Cortex of kidney (tissue), 1 donor: ENCODE measurements around the gene MOB3A.
"Not testable (repeated sequence)": the region's sequence is repeated elsewhere in the genome, so short reads cannot be mapped to it uniquely, and the experiment has no call there.

ENCODE experiments used
- DNase-seq: peaks from one replicate; lab custom pipeline; 2025; lab: John Stamatoyannopoulos, UW

MOB3A gene

DNA sequence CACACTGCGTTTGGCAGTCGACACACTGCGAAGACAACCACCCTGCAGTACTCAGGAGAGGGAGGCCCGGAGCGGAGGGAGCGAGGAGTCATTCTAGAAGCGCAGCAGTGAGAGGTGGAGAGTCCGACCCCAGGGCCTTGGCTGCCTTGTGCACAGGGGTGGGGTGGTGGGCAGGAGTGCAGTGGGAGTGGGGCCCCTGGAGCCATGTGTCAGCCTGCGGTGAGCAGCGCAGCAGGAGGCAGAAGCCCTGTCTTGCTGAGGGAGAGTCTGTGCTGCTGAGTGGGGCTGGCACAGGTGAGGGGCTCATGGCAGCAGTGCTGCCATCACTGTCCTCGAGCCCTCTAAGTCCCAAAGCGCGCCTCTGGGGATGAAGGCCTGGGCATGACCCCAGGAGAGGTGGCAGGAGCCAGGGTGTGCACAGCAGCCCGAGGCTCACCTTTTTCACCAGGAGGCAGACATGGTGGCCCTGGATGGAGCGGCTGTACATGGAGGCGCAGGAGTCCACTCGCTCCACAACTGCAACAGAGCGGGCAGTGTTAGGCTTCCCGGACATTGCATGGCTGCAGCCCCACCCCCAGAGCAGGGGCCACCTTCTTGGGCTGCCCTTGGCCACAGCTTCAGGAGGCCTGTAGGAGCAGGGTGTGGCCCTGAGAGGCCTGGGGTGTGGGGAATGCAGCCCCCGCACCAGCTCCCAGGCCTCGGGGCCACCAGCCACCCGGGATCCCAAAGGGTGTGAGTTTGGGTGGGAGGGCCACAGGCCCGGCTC lies 12.3 kb upstream of the MOB3A start:
- DNase-seq, result no peak

- DNase-seq, result no peak
Observed at GRCh38 chr19:2103045-2103707, 7.0 kb upstream of the MOB3A start.

- no peak for DNase-seq
Observed at GRCh38 chr19:2101417-2102335, 5.5 kb upstream of the MOB3A start.

- no peak for DNase-seq
Observed at GRCh38 chr19:2100719-2101061, 4.6 kb upstream of the MOB3A start.

DNA sequence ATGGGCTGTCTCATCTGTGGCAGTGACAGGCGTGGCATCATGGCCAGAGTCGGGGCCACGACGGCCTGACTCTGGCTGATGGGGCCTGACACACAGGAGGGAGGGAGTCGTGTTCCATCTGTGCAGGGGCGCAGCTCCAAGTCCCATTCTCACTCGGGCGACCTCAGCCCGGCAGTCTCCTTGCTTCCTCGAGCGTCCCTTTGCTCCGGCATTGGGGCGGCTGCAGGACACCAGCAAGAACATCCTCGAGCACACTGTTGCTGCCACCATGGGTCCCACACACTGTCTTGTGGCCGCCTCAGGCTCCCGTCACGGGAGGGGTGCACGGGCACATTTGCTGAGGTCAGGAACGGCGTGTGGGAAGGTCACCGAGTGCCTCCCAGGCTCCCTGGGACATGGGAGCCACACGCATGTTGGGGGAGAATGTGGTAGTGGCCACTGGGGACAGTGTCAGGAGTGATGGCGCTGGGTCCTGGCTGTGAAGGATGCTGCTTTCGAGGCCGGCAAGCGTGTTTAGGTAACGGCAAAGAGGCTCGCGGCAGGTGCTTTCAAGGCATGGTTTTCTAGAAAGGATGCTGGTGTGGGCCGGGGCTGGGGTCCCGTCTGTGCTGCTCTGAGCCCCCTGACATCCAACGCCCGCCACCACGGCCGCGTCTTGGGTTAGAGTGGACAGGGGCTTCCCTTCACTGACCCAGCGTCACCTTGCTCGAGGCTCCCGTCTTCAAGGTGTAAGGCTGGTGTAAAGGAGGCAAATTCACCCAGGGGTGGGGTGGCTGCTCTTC lies 4.0 kb upstream of the MOB3A start:
- DNase-seq, result no peak

- no peak for DNase-seq
Observed at GRCh38 chr19:2099054-2099501, 3.0 kb upstream of the MOB3A start.

DNA sequence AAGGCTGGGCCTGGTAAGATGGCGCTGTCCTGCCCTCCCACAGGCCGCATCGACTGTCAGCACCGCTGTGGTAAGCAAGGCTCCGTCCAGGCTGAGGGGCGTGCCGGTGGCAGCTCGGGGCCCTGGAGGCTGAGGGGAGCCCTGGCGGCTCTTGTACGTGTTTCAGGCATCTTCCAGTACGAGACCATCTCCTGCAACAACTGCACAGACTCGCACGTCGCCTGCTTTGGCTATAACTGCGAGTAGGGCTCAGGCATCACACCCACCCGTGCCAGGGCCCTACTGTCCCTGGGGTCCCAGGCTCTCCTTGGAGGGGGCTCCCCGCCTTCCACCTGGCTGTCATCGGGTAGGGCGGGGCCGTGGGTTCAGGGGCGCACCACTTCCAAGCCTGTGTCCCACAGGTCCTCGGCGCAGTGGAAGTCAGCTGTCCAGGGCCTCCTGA lies 1.8 kb upstream of the MOB3A start:
- no peak for DNase-seq

DNA sequence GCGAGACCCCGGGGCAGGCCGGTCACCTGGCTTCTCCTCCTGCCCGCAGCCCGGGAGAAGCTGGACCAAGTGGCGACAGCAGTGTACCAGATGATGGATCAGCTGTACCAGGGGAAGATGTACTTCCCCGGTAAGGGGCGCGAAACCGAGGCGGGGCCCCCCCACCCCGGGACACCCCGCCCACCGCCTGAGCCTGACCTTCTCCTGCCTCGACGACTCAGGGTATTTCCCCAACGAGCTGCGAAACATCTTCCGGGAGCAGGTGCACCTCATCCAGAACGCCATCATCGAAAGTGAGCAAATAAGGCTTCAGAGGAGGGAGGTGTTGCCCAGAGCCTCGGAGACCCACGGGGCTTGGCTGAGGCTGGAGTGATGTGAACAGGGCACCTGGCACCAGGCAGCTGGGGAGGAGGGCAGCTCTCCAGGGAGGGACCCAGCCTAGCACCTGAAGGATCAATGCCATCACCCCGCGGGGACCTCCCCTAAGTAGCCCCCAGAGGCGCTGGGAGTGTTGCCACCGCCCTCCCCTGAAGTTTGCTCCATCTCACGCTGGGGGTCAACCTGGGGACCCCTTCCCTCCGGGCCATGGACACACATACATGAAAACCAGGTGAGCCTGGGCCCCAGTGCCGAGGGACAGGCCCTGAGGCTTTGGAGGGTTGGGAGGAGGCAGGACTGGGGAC lies 1.2 kb upstream of the MOB3A start:
- DNase-seq, result no peak

DNA sequence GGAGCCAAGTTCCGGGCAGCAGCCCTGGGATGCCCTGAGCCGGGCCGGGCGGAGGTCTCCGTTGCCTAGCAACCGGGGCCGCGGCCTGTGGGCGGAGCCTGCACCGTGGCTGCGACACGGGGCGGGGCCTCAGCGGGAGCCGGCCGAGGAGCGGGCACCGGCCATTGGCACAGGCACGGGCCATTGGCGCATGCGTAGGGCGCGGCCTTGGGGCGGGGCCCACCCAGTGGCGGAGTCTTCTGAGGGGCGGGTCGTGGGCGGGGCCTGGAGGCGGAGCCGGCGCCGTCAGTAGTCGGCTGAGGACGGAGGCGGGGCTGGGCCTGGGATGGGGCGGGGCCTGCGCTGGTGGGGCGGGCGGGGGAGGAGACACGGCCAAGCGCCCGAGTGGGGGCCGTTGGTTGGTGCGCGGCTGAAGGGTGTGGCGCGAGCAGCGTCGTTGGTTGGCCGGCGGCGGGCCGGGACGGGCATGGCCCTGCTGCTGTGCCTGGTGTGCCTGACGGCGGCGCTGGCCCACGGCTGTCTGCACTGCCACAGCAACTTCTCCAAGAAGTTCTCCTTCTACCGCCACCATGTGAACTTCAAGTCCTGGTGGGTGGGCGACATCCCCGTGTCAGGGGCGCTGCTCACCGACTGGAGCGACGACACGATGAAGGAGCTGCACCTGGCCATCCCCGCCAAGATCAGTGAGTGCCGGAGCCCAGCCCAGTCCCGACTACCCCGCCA lies 515 bp upstream of the MOB3A start, which contains the start of gene IZUMO4:
Gene IZUMO4 (plus strand): TSS at position 436 of the 723 bp plus-strand sequence. CDS start 31 bp downstream, at position 467.
- peak; percentile 95 for DNase-seq

- DNase-seq, result not testable (repeated sequence)
Observed at GRCh38 chr19:2091926-2092525, 4.1 kb downstream of the MOB3A start.

DNA sequence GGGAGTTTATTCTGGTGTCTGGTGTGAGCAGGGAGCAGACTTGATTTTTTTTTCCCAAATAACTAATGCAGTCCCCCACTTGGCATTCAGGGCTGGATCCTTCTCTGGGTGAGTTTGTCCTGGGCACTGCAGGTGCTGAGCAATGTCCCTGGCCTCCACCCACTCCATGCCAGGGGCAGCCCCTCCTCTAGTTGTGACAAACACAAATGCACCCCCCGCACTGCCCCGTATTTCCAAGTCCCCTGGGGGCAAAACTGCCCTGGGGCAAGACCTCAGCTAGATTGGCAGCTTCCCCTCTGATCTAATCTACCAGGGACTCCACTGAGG lies 6.4 kb downstream of the MOB3A start:
- DNase-seq, result no peak

GRCh38 chr19:2089001-2089711 lies 7.0 kb downstream of the MOB3A start:
- no peak for DNase-seq

GRCh38 chr19:2087621-2088100 lies 8.5 kb downstream of the MOB3A start:
- no peak for DNase-seq

GRCh38 chr19:2086695-2087620 lies 9.2 kb downstream of the MOB3A start:
- DNase-seq, result not testable (repeated sequence)

DNA sequence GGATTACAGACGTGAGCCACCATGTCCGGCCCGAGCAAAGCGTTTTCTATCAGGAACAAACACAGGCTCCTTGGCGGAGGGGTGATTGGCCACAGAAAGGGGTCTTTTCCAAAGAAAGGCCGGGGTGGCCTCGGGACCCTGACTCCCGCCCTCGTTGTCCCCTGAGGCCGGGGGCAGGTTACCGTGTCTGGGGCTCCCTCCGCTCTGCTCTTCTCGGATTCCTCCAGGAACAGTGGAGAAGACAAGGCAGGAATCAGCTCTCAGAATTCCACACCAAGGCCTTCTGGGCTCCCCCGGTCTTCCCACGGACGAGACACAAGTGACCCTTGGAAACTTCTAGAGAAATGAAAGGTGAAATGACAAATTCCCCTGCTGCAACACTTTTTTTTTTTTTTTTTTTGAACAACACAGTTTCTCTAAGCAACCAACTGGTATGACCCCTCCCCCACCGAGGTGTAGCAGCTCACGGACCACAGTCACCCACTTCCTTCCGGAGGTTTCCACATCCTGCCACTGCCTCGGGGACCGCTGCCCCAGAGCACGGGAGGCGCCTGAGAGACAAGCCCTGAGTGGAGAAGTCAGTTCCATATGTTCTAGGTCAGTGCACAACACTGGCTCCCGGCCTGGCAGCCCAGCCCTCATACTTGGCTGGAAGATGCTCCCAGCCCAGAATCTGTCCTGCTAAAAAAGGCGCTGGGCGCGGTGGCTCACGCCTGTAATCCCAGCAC lies 11.0 kb downstream of the MOB3A start:
- no peak for DNase-seq

GRCh38 chr19:2083174-2083854 lies 12.8 kb downstream of the MOB3A start:
- DNase-seq, result no peak
